Sigmoid colon (tissue), 4 donors: ENCODE data around the gene ABCD2.

ENCODE experiments used
- CTCF ChIP-seq, 4 experiments: fragments of 450-650 bp in 3 of 4; fragments of 200-600 bp in 1 of 4; IDR thresholded peaks; one replicate each; pipeline ENCODE4 v1.5.1; 2016 to 2019; ENCODE audit warnings: antibody characterized with exemption in 4 of 4, mild to moderate bottlenecking in 3 of 4, moderate library complexity in 2 of 4
- EP300 ChIP-seq, 4 donors: sonication (generic); formaldehyde crosslinking; IDR thresholded peaks; one replicate each; pipeline ENCODE4 v1.6.1; 2017; ENCODE audit warnings: antibody characterized with exemption in 4 of 4
- POLR2A ChIP-seq, 2 donors: fragments of 450-650 bp; IDR thresholded peaks; one replicate each; pipeline ENCODE4 v1.6.1; 2016; ENCODE audit warnings: antibody characterized with exemption in 2 of 2, mild to moderate bottlenecking in 2 of 2, moderate library complexity in 2 of 2

- no peak for TF ChIP-seq CTCF (IDR thresholded peaks at IDR 0.05)
- no peak for TF ChIP-seq EP300 (IDR thresholded peaks at IDR 0.05)
- no peak for TF ChIP-seq POLR2A (IDR thresholded peaks at IDR 0.05)
These were observed 12.7 kb downstream of the ABCD2 start for GRCh38 chr12:39606712-39607423.
